Muscle layer of duodenum (tissue), 2 donors: ENCODE results near the gene OCEL1.
"Not testable (repeated sequence)": the region's sequence is repeated elsewhere in the genome, so short reads cannot be mapped to it uniquely, and the experiment has no call there.

Source experiments
- H3K27ac ChIP-seq: one replicate; pipeline ENCODE4 v1.7.0; 2013; ENCODE audit warnings: mild to moderate bottlenecking, low read length
- H3K27me3 ChIP-seq: one replicate; pipeline ENCODE4 v1.7.0; 2013; ENCODE audit warnings: low read depth, mild to moderate bottlenecking, control low read depth, low read length
- H3K36me3 ChIP-seq, 2 donors: one replicate each; pipeline ENCODE4 v1.7.0; 2013; ENCODE audit warnings: low read length in 2 of 2, control low read depth in 1 of 2, mild to moderate bottlenecking in 1 of 2; ENCODE audit not compliant: insufficient read depth in 2 of 2, control insufficient read depth in 1 of 2
- H3K4me1 ChIP-seq, 2 donors: one replicate each; pipeline ENCODE4 v1.7.0; 2013; ENCODE audit warnings: low read length in 2 of 2, mild to moderate bottlenecking in 2 of 2, control low read depth in 1 of 2, moderate library complexity in 1 of 2; ENCODE audit not compliant: insufficient read depth in 2 of 2, control insufficient read depth in 1 of 2
- H3K4me3 ChIP-seq, 2 donors: one replicate each; pipeline ENCODE4 v1.7.0; 2013; ENCODE audit warnings: low read length in 2 of 2, low read depth in 1 of 2, mild to moderate bottlenecking in 1 of 2
- H3K9me3 ChIP-seq, 2 donors: one replicate each; pipeline ENCODE4 v1.7.0; 2013; ENCODE audit warnings: low read length in 2 of 2, control low read depth in 1 of 2, mild to moderate bottlenecking in 1 of 2; ENCODE audit not compliant: control insufficient read depth in 1 of 2
- donor health status: healthy.

OCEL1 gene

DNA sequence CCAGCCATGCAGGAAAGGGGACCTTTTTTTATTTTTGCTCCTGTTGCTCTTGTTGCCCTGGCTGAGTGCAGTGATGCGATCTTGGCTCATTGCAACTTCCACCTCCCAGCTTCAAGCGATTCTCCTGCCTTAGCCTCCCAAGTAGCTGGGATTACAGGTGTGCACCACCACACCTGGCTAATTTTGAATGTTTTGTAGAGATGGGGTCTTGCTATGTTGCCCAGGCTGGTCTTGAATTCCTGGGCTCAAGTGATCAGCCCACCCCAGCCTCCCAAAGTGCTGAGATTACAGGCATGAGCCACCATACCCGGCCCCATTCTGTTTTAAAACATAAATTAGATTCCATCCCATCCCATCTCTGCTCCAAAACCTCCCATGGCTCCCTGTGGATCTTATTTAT lies 48.9 kb downstream of the OCEL1 start:
- not testable (repeated sequence) for H3K27me3 ChIP-seq, H3K4me1 ChIP-seq, H3K9me3 ChIP-seq, H3K4me3 ChIP-seq, H3K27ac ChIP-seq
- peaks cover 26 to 67% of the 10 kb centered on the region in 2 donors for H3K36me3 ChIP-seq

DNA sequence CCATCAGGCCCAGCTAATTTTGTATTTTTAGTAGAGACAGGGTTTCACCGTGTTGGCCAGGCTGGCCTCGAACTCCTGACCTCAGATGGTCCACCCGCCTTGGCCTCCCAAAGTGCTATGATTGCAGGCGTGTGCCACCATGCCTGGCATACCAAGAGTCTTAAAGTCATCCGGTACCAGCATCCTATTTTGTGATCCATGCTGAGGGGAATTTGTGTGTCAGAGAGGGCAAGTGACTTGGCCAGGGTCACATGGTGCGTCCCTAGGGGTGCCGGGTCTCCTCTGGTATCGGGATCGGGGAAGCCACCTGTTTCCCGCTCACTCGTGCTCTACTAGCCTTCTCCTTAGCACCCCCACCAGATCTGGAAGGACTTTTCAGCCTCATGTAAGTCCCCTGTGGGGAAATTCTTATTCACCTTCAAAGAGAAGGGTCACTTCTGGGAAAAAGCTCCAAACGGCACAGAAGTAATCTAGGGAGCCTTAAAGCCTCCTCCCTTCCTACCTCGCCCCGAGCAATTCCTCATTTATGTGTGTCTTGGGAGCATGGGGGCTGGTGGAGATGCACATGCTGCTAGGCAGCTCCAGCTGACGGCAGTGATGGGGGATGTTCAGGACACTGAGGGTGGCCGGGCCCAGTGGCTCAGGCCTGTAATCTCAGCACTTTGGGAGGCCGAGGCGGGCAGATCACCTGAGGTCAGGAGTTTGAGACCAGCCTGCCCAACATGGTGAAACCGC lies 49.6 kb downstream of the OCEL1 start:
- Histone ChIP-seq H3K4me3 (no peak overlapping the region), H3K9me3 (no peaks in the 10 kb centered on the region), H3K27me3 (no peaks in the 10 kb centered on the region), H3K4me1 (no peaks in the 10 kb centered on the region), H3K36me3 (peaks cover 26 to 63% of the 10 kb centered on the region in 2 donors), H3K27ac (no peak overlapping the region)
